CD14-positive monocyte (primary cell): ENCODE results near the gene CEP19. TPM values are rescaled to one million over a fixed set of nuclear protein-coding genes. Genes with fewer than 3 reads are reported as not detected.

ENCODE experiments used
- DNase-seq, 3 donors: peaks; one replicate each; pipeline ENCODE4 v3.0.0-alpha.2; 2011 to 2022
- H2AFZ ChIP-seq: 2 replicates; pipeline ENCODE4 v1.6.0; 2012; ENCODE audit warnings: mild to moderate bottlenecking, low read depth, low read length, inconsistent platforms; ENCODE audit not compliant: insufficient read depth, poor library complexity, severe bottlenecking
- H3K27ac ChIP-seq, 2 donors: 1 replicate in 1 of 2; 2 replicates in 1 of 2; pipeline ENCODE4 v1.5.1; 2012 to 2013; ENCODE audit warnings: low read length in 2 of 2, control low read depth in 1 of 2, inconsistent platforms in 1 of 2, low read depth in 1 of 2, mild to moderate bottlenecking in 1 of 2
- H3K27me3 ChIP-seq, 2 donors: one replicate each; pipeline versions ENCODE4 v1.6.0 to v1.6.1; 2011 to 2013; ENCODE audit warnings: low read length in 2 of 2; ENCODE audit not compliant: control insufficient read depth in 2 of 2, insufficient read depth in 2 of 2
- H3K36me3 ChIP-seq, 2 donors: replicated peaks in 1 of 2; 1 replicate in 1 of 2; 2 replicates in 1 of 2; pipeline versions ENCODE4 v1.5.1 to v1.6.1; 2012 to 2013; ENCODE audit warnings: low read length in 2 of 2, control low read depth in 1 of 2, inconsistent platforms in 1 of 2, mild to moderate bottlenecking in 1 of 2; ENCODE audit not compliant: insufficient read depth in 2 of 2, control insufficient read depth in 1 of 2
- H3K4me1 ChIP-seq, 2 donors: 1 replicate in 1 of 2; 2 replicates in 1 of 2; pipeline versions ENCODE4 v1.5.1 to v1.6.1; 2012 to 2013; ENCODE audit warnings: low read length in 2 of 2, control low read depth in 1 of 2, inconsistent platforms in 1 of 2, mild to moderate bottlenecking in 1 of 2, moderate library complexity in 1 of 2; ENCODE audit not compliant: insufficient read depth in 2 of 2, control insufficient read depth in 1 of 2
- H3K4me2 ChIP-seq: replicated peaks from 2 replicates; pipeline ENCODE3; 2012; ENCODE audit warnings: low read length, moderate library complexity, mild to moderate bottlenecking; ENCODE audit not compliant: poor library complexity, severe bottlenecking; ENCODE audit errors: extremely low read depth
- H3K4me3 ChIP-seq, 3 experiments: fragments of 200-600 bp in 1 of 3; sonication (generic) in 1 of 3; replicated peaks in 1 of 3; 1 replicate in 2 of 3; 2 replicates in 1 of 3; pipeline ENCODE4 v1.5.1; 2011 to 2013; ENCODE audit warnings: low read length in 3 of 3, mild to moderate bottlenecking in 3 of 3, control low read depth in 2 of 3, low read depth in 2 of 3, inconsistent platforms in 1 of 3, moderate library complexity in 1 of 3
- H3K79me2 ChIP-seq: 2 replicates; pipeline ENCODE4 v1.6.0; 2012; ENCODE audit warnings: mild to moderate bottlenecking, control low read depth, inconsistent platforms, low read length, moderate library complexity; ENCODE audit not compliant: insufficient read depth
- H3K9ac ChIP-seq: 2 replicates; pipeline ENCODE4 v1.6.0; 2017; ENCODE audit warnings: low read length, mild to moderate bottlenecking; ENCODE audit not compliant: insufficient read depth, poor library complexity, severe bottlenecking
- H3K9me3 ChIP-seq, 2 donors: replicated peaks in 1 of 2; 1 replicate in 1 of 2; 2 replicates in 1 of 2; pipeline versions ENCODE4 v1.5.1 to v1.6.1; 2012 to 2013; ENCODE audit warnings: low read length in 2 of 2, control low read depth in 1 of 2; ENCODE audit not compliant: control insufficient read depth in 1 of 2, insufficient read depth in 1 of 2
- H4K20me1 ChIP-seq: 2 replicates; pipeline ENCODE4 v1.6.0; 2012; ENCODE audit warnings: mild to moderate bottlenecking, low read length, control low read depth, moderate library complexity; ENCODE audit not compliant: insufficient read depth
- H3K27ac Mint-ChIP-seq, 7 donors: one replicate each; pipeline ENCODE4 v1.8.0; 2020; ENCODE audit warnings: mild to moderate bottlenecking in 7 of 7, mixed read lengths in 7 of 7, moderate library complexity in 6 of 7, inconsistent platforms in 2 of 7
- H3K27me3 Mint-ChIP-seq, 3 donors: one replicate each; pipeline ENCODE4 v1.8.0; 2021 to 2022; ENCODE audit warnings: low read depth in 3 of 3, mild to moderate bottlenecking in 3 of 3, mixed read lengths in 3 of 3, moderate library complexity in 3 of 3, inconsistent platforms in 1 of 3
- H3K36me3 Mint-ChIP-seq, 2 donors: one replicate each; pipeline ENCODE4 v1.8.0; 2020; ENCODE audit warnings: mixed read lengths in 2 of 2, inconsistent platforms in 1 of 2, mild to moderate bottlenecking in 1 of 2
- H3K4me1 Mint-ChIP-seq: one replicate; pipeline ENCODE4 v1.8.0; 2020; ENCODE audit warnings: mild to moderate bottlenecking, mixed read lengths
- H3K4me3 Mint-ChIP-seq, 2 donors: one replicate each; pipeline ENCODE4 v1.8.0; 2020; ENCODE audit warnings: mild to moderate bottlenecking in 2 of 2, mixed read lengths in 2 of 2, moderate library complexity in 1 of 2
- H3K9me3 Mint-ChIP-seq, 7 donors: one replicate each; pipeline ENCODE4 v1.8.0; 2020 to 2022; ENCODE audit warnings: mixed read lengths in 7 of 7, mild to moderate bottlenecking in 6 of 7, moderate library complexity in 6 of 7, inconsistent platforms in 2 of 7
- WGBS: methylation state at CpG from one replicate; pipeline ENCODE4 v1.1.5; 2013; ENCODE audit warnings: missing lambda C conversion rate; ENCODE audit not compliant: insufficient coverage; 5-methylcytosine and 5-hydroxymethylcytosine counted together
- intact Hi-C, 2 donors: fragments of 100-400 bp; cut with micrococcal nuclease; formaldehyde crosslinking; loops; one replicate each; pipeline versions ENCODE4 v1.15.0 to v1.15.1; 2023
- polyA plus RNA-seq, 3 donors: library from polyadenylated mRNA; depleted of rRNA in 1 of 3; unstranded in 2 of 3; stranded (reverse) in 1 of 3; fragments of 300-500 nt in 2 of 3; fragments of >200 nt in 1 of 3; fragmentation: Illumina TruSeq in 2 of 3; gene quantifications; 1 replicate in 2 of 3; 2 replicates in 1 of 3; pipeline ENCODE4 v1.2.3, GENCODE V29; 2012 to 2021
- TF ChIP-seq, protein P1 (sequence below): fragments of 200-600 bp; IDR thresholded peaks from one replicate; pipeline ENCODE4 v1.8.0; 2022; ENCODE audit warnings: antibody characterized with exemption, mild to moderate bottlenecking

CEP19 gene
- polyA plus RNA-seq, 3 donors = 1.7 to 3.2 (median 2.7) TPM

DNA sequence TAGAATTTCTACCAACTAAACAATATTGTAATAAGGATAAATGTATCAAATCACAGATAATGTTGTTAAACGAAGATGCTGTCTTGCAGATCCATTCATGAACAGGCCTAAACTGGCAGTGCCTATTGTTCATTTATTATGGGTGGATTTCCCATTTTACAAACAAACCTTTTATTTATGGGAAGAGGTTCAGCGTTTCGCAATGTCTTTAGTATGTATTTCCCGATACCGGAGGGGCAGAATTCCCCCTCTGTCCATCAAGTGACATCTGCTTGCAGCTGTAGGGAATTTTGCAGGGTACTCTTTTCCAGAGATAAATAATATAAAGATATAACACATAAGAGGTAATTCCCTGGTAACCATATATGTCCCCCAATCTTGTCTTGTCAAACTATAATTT lies 5.7 kb downstream of the CEP19 start:
- H2AFZ ChIP-seq = no peak overlapping the region
- Mint-ChIP-seq H3K4me3 (no peak overlapping the region), H3K27me3 (peaks cover 0 to 2% (median 1%) of the 10 kb centered on the region in 3 donors), H3K27ac (peak overlapping the region in 6 of 7 donors; percentile 27 to 78 (median 49)), H3K36me3 (peaks cover 37 to 45% of the 10 kb centered on the region in 2 donors), H3K9me3 (no peaks in the 10 kb centered on the region), H3K4me1 (peaks cover 18% of the 10 kb centered on the region)
- DNase-seq = peak in 1 of 3 donors; percentile 29
- no CpG with 5 or more reads among the region's 5 CpGs for WGBS
- H3K79me2 ChIP-seq = peaks cover 7% of the 10 kb centered on the region
- intact Hi-C loops = loop anchor here in 1 of 2 donors (5.0 kb wide), 1 partner anchor 36 kb away; no protein-coding TSS in a partner anchor
- peaks cover 19 to 42% of the 10 kb centered on the region in 2 donors for H3K36me3 ChIP-seq
- no peaks in the 10 kb centered on the region for H3K27me3 ChIP-seq
- TF ChIP-seq, protein P1, sequence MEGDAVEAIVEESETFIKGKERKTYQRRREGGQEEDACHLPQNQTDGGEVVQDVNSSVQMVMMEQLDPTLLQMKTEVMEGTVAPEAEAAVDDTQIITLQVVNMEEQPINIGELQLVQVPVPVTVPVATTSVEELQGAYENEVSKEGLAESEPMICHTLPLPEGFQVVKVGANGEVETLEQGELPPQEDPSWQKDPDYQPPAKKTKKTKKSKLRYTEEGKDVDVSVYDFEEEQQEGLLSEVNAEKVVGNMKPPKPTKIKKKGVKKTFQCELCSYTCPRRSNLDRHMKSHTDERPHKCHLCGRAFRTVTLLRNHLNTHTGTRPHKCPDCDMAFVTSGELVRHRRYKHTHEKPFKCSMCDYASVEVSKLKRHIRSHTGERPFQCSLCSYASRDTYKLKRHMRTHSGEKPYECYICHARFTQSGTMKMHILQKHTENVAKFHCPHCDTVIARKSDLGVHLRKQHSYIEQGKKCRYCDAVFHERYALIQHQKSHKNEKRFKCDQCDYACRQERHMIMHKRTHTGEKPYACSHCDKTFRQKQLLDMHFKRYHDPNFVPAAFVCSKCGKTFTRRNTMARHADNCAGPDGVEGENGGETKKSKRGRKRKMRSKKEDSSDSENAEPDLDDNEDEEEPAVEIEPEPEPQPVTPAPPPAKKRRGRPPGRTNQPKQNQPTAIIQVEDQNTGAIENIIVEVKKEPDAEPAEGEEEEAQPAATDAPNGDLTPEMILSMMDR = no peak
- no peaks in the 10 kb centered on the region for H3K9me3 ChIP-seq
- peak overlapping the region; percentile 7 for H3K4me2 ChIP-seq
- peaks cover 18 to 27% of the 10 kb centered on the region in 2 donors for H3K4me1 ChIP-seq
- H4K20me1 ChIP-seq = peaks cover 50% of the 10 kb centered on the region
- no peak overlapping the region for H3K9ac ChIP-seq
- peak overlapping the region in 1 of 3 experiments; percentile 6 for H3K4me3 ChIP-seq
- peak overlapping the region in 1 of 2 donors; percentile 38 for H3K27ac ChIP-seq

- whole genome bisulfite sequencing = 20% methylated on average over 3 of the region's 4 CpGs
These were observed 11.2 kb downstream of the CEP19 start for GRCh38 chr3:196700801-196701200.

More at GRCh38 chr3:196700801-196701200, 11.2 kb downstream of the CEP19 start:
- Histone ChIP-seq H3K79me2 (peaks cover 22% of the 10 kb centered on the region), H3K27ac (no peak overlapping the region), H3K4me1 (peaks cover 2 to 6% of the 10 kb centered on the region in 2 donors), H3K9ac (no peak overlapping the region), H3K36me3 (peaks cover 15 to 38% of the 10 kb centered on the region in 2 donors), H3K9me3 (no peaks in the 10 kb centered on the region), H3K27me3 (no peaks in the 10 kb centered on the region), H3K4me2 (no peak overlapping the region), H2AFZ (no peak overlapping the region), H3K4me3 (no peak overlapping the region), H4K20me1 (peaks cover 36% of the 10 kb centered on the region)
- H3K4me3 Mint-ChIP-seq = no peak overlapping the region
- intact Hi-C loops = no loop called here
- TF ChIP-seq, protein P1 = no peak
- peaks cover 22% of the 10 kb centered on the region for H3K4me1 Mint-ChIP-seq
- no peak for DNase-seq
- peak overlapping the region in 1 of 7 donors; percentile 0 for H3K27ac Mint-ChIP-seq
- H3K27me3 Mint-ChIP-seq = peaks cover 0 to 2% (median 0%) of the 10 kb centered on the region in 3 donors
- peaks cover 0 to 3% (median 0%) of the 10 kb centered on the region in 7 donors for H3K9me3 Mint-ChIP-seq
- peaks cover 31 to 56% of the 10 kb centered on the region in 2 donors for H3K36me3 Mint-ChIP-seq
